ENCODE data around the gene RNF220. TPM values are rescaled to one million over a fixed set of nuclear protein-coding genes. Genes with fewer than 3 reads are reported as not detected.

The RNF220 gene
- total and polyA plus RNA-seq, 9 of the 15 experiments (the other 6 are each of a cell fraction or from before 2014, with no cell fraction given) = 5.1 to 117 (median 66.9) TPM

DNA sequence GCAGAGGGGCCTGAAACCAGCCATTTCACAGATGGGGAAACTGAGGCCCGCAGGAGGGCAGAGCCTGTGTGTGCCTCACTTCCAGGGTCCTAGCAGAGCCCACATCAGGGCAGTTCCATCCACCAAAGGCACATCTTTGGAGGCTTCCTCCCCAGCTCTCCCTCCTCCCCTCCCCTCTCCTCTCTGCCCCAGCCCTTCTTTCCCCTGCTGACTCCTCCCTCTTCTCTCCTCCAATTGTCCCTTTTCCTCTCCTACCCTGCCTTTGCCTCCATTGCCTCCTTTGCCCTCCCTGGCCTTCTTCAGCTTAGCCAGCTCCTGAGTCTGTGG lies 212.6 kb downstream of the RNF220 start (continued):
- TF ChIP-seq SPI1 (IDR thresholded peaks at IDR 0.05; ENCODE audit: borderline replicate concordance, low read depth, low read length) = no peak
- peak; percentile 59 for TF ChIP-seq BCOR (IDR thresholded peaks at IDR 0.05)
- TF ChIP-seq, protein P1, sequence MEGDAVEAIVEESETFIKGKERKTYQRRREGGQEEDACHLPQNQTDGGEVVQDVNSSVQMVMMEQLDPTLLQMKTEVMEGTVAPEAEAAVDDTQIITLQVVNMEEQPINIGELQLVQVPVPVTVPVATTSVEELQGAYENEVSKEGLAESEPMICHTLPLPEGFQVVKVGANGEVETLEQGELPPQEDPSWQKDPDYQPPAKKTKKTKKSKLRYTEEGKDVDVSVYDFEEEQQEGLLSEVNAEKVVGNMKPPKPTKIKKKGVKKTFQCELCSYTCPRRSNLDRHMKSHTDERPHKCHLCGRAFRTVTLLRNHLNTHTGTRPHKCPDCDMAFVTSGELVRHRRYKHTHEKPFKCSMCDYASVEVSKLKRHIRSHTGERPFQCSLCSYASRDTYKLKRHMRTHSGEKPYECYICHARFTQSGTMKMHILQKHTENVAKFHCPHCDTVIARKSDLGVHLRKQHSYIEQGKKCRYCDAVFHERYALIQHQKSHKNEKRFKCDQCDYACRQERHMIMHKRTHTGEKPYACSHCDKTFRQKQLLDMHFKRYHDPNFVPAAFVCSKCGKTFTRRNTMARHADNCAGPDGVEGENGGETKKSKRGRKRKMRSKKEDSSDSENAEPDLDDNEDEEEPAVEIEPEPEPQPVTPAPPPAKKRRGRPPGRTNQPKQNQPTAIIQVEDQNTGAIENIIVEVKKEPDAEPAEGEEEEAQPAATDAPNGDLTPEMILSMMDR (IDR thresholded peaks at IDR 0.05 in 2 of 3, conservative IDR thresholded peaks at IDR 0.05 in 1 of 3; ENCODE audit: insufficient read depth in 2 of 3, low read depth in 1 of 3, low read length in 3 of 3) = no peak
- no peak for TF ChIP-seq SLC30A9 (CRISPR knock-in tag; IDR thresholded peaks at IDR 0.05)
- TF ChIP-seq, protein P2, sequence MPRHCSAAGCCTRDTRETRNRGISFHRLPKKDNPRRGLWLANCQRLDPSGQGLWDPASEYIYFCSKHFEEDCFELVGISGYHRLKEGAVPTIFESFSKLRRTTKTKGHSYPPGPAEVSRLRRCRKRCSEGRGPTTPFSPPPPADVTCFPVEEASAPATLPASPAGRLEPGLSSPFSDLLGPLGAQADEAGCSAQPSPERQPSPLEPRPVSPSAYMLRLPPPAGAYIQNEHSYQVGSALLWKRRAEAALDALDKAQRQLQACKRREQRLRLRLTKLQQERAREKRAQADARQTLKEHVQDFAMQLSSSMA (CRISPR knock-in tag; IDR thresholded peaks at IDR 0.05) = no peak
- no peak for TF ChIP-seq POLR2AphosphoS5 (IDR thresholded peaks at IDR 0.05; ENCODE audit: control insufficient read depth, insufficient read depth, low read depth, low read length)
- no peak for TF ChIP-seq ZNF584 (CRISPR knock-in tag; IDR thresholded peaks at IDR 0.05; ENCODE audit: low read depth)
- TF ChIP-seq MBD2 (IDR thresholded peaks at IDR 0.05; ENCODE audit: borderline replicate concordance, low read depth) = no peak
- no peak for TF ChIP-seq GTF3C2 (IDR thresholded peaks at IDR 0.05; ENCODE audit: borderline replicate concordance, extremely low read depth, insufficient read length)
- TF ChIP-seq, protein P3, sequence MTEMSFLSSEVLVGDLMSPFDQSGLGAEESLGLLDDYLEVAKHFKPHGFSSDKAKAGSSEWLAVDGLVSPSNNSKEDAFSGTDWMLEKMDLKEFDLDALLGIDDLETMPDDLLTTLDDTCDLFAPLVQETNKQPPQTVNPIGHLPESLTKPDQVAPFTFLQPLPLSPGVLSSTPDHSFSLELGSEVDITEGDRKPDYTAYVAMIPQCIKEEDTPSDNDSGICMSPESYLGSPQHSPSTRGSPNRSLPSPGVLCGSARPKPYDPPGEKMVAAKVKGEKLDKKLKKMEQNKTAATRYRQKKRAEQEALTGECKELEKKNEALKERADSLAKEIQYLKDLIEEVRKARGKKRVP (CRISPR knock-in tag; IDR thresholded peaks at IDR 0.05) = no peak
- peak; percentile 90 for TF ChIP-seq ZNF263 (CRISPR knock-in tag; IDR thresholded peaks at IDR 0.05; ENCODE audit: borderline replicate concordance)
- TF ChIP-seq FOXJ3 (CRISPR knock-in tag; IDR thresholded peaks at IDR 0.05) = no peak
- TF ChIP-seq TCF3 (CRISPR knock-in tag; IDR thresholded peaks at IDR 0.05) = no peak

Data from K562 (cell line).